HG02588 (cell line): Measurements from ENCODE around the gene ADIPOR1.
"Not testable (repeated sequence)": the region's sequence is repeated elsewhere in the genome, so short reads cannot be mapped to it uniquely, and the experiment has no call there.

Experiments used
- ATAC-seq: cut with Tn5 transposase; IDR thresholded peaks from one replicate; pipeline ENCODE4 v1.9.1; 2021; ENCODE audit warnings: mild to moderate bottlenecking, moderate library complexity; ENCODE audit not compliant: unreplicated experiment

Gene ADIPOR1

GRCh38 chr1:202941372-202941771, 16.7 kb downstream of the ADIPOR1 start:
- no peak for ATAC-seq

DNA sequence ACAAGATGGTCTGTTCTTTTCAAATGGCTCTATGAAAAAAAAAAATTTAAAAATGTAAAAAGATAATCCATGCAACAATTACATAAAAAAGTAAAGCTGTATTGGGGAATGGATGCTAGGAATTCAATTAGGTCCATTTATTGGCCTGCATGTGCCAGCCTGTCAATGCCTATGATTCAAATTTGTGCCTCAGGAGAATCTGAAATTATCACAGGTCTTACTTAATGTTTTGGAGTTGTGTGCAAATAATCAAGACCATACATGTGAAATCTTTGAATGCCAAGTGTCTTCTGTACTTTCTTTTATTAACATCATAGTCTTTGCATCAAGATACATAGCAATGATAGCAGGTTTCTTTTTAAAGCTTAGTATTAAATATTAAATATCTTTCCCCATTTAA, 17.6 kb downstream of the ADIPOR1 start:
- no peak for ATAC-seq

DNA sequence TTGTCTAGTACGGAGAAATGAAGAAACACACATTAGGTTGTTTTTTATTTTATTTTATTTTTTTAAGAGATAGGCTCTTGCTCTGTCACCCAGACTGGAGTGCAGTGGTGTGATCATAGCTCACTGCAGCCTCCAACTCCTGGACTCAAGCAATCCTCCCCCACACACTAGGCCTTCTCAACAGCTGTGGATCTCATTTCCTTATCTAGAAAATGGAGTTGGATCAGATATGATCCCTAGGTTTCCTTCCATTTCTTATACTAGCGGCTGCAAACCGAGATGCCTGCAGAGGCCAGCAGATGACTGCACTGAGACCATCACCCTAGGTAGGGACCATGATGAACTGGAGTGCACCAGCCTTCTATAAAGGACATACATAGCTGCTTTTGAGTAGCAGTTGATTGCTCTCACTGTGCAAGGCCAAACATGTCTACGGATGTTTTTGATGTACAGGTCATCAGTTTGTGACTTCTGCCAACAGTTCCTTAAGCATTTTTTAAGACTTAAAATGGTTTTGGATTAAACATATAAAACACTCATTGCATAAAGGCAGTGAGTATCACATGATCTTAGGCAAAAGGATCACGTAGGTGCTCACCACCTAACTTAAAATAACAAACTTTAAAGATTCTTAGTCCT, 19.7 kb downstream of the ADIPOR1 start:
- no peak for ATAC-seq

DNA sequence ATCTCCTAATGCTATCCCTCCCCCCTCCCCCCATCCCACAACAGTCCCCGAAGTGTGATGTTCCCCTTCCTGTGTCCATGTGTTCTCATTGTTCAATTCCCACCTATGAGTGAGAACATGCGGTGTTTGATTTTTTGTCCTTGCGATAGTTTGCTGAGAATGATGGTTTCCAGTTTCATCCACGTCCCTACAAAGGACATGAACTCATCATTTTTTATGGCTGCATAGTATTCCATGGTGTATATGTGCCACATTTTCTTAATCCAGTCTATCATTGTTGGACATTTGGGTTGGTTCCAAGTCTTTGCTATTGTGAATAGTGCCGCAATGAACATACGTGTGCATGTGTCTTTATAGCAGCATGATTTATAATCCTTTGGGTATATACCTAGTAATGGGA, 21.7 kb downstream of the ADIPOR1 start:
- ATAC-seq, result not testable (repeated sequence)

GRCh38 chr1:202935844-202936243, 22.3 kb downstream of the ADIPOR1 start:
- no peak for ATAC-seq

- ATAC-seq, result no peak
These were observed 23.4 kb downstream of the ADIPOR1 start for GRCh38 chr1:202934755-202935154.

GRCh38 chr1:202932476-202932875, 25.6 kb downstream of the ADIPOR1 start:
- ATAC-seq, result no peak

DNA sequence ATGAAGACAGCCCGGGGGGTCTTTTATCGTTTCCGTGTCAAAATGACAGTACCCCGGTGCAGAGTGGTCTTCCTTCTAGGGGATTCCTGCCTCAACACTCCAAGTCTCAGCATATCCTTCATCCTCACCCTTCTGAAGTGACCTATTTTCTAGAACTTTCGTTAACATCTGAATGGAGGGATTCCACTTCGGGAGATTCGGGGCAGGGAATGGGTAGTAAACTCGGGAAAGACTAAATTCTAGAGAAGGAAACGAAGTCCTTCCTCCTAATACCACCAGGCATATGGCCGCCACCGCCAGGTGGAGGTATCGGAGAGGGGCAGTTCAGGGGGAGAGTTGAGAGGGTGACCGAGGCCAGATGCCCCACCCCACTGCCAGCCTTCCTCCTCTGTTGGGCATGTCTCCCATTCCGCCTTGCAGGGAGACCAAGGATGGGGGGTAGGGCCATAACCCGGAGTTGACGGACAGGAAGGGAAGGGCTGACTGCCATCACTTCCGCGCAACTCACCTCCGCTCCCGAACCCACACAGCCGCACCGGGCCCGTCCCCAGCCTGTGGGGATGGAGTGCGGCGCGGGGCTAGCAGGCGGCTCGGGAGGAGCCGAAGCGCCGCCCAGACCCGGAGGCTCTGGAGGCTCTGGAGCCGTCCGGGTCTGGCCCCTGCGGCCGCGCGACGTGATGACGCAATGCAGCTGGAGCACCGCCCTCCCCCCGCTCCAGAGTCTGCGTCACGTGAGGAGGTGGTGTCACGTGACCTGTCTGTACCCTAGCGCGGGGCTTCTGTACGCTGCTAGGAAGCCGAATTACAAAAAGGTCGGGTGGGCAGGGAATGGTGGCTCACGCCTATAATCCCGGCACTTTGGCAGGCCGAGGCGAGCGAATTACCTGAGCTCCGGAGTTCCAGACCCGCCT, 31.3 kb downstream of the ADIPOR1 start, which contains the start of gene KLHL12:
TSS of gene KLHL12 (minus strand) at position 654 of the 911 bp plus-strand sequence. CDS start 2,072 bp downstream, outside the sequence.
- peak; percentile 87 for ATAC-seq

DNA sequence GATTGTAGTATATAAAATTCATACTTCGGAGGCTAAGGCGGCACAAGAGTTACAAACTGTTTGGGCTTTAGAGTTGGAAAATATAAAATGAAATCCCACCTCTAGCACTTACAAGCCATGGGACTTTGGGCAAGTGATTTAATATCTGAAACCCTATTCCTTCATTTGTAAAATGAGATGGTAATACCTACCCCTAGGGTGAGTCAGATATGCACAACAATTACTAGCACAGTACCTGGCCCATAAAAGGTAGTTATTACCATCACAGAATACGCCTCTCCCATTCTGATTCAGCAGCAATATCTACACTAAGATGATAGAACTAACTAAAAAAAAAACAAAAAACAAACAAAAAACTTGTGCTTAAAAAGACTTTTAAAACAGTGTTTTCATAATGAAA, 34.6 kb downstream of the ADIPOR1 start:
- ATAC-seq, result no peak

GRCh38 chr1:202919615-202920014, 38.5 kb downstream of the ADIPOR1 start:
- ATAC-seq, result no peak

GRCh38 chr1:202915146-202915545, 43.0 kb downstream of the ADIPOR1 start:
- ATAC-seq, result no peak

GRCh38 chr1:202912476-202912875, 45.6 kb downstream of the ADIPOR1 start:
- not testable (repeated sequence) for ATAC-seq

- no peak for ATAC-seq
These were observed 48.6 kb downstream of the ADIPOR1 start for GRCh38 chr1:202909494-202909893.

DNA sequence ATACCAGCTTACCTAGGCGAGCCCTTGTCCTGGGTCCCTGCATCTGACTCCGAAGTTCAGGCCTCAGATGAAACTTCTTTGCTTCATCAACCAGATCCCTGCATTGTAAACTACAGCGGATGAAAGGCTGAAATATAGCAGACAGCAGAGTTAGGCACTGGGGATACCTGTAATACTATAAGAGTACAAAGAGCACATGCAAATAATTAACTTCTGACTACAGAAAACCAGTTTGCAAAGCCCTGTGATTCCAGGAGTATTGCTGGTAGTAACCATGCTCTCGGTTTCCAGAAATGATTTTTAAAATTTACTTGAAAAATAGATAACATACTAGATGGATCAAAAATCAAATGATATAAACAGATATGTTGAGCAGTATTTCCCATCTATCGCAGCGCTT, 49.1 kb downstream of the ADIPOR1 start:
- ATAC-seq, result no peak

DNA sequence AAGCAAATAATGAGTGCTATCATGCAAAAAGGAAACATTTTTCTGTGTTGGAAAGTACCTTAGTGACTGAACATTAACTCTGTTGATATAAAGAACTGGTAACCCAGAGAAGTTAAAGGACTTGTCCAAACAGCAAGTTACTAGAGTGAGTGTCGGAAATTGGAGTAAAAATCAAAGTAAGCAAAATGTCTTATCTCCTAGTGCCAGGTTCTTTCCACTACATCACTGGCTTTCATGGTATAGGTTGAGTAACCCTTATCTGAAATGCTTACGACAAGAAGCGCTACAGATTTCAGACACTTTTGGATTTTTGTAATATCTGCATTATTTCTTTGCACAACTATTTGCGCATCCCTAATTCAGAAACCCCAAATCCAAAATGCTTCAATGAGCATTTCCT, 52.8 kb downstream of the ADIPOR1 start:
- no peak for ATAC-seq

GRCh38 chr1:202903808-202904207, 54.3 kb downstream of the ADIPOR1 start:
- ATAC-seq, result not testable (repeated sequence)

GRCh38 chr1:202901555-202901954, 56.6 kb downstream of the ADIPOR1 start:
- ATAC-seq, result no peak

- ATAC-seq, result no peak
These were observed 65.6 kb downstream of the ADIPOR1 start for GRCh38 chr1:202892501-202892900.
